HG03103 (cell line): ENCODE measurements around the gene PSMD8.
"Not testable (repeated sequence)": the region's sequence is repeated elsewhere in the genome, so short reads cannot be mapped to it uniquely, and the experiment has no call there.

Experiments
- ATAC-seq: cut with Tn5 transposase; IDR thresholded peaks from one replicate; pipeline ENCODE4 v1.9.1; 2021; ENCODE audit warnings: low read depth; ENCODE audit not compliant: unreplicated experiment

PSMD8 gene

DNA sequence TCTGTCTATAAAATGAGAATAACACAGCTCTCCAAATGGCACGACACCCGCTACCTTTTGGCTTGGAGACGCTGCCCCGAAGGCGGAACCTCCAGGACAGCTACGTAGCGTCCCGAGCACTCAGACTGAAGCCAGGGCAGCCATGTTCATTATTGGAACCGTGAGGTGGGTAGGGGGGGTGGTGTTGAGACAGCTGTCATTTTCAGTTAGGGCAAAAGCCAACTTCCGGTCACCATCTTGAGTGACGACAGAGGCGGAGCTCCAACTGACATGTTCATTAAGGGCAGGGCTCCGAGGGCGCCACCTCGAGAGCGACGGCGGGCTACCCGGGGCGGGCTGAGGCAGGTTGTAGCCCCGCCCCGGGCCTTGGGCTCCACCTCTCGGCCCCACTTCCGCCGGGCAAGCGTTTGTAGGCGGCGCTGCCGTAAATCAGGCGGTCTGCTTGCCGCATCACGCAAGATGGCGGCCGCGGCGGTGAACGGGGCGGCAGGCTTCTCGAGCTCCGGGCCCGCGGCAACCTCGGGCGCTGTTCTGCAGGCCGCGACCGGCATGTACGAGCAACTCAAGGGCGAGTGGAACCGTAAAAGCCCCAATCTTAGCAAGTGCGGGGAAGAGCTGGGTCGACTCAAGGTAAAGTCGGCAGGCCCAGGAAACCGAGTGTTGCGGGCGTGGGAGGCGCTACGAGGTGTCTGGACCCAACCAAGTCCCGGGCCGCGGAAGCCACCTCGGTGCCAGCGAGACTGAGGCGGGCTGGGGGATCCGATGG lies at the start of gene PSMD8:
TSS of gene PSMD8 (plus strand) at position 240 of the 766 bp plus-strand sequence. CDS start at position 271, 31 bp downstream.
- ATAC-seq: peak; percentile 91

DNA sequence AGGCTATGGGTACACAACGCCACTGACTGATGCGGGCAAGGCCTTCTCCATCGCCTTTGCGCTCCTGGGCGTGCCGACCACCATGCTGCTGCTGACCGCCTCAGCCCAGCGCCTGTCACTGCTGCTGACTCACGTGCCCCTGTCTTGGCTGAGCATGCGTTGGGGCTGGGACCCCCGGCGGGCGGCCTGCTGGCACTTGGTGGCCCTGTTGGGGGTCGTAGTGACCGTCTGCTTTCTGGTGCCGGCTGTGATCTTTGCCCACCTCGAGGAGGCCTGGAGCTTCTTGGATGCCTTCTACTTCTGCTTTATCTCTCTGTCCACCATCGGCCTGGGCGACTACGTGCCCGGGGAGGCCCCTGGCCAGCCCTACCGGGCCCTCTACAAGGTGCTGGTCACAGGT lies 47.8 kb upstream of the PSMD8 start:
- ATAC-seq: no peak

DNA sequence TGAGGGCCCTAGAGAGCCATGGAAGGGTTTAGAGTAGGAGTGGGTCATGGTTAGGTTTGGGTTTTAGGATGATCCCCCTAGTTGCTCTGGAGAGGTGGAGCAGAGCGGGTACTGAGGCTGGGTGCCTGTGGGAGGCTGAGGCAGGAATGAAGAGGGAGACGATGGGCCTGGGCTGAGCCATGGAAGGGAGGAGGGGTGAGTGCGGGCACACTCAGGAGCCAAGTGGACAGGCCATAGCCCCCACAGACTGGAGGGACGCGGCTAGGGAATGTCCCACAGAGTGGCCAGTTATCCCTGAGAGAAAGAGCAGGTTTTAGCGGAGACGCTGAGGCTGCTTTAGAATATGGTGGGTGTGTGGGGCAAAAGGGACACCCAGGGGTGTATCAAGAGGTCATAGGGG lies 44.7 kb upstream of the PSMD8 start:
- ATAC-seq: no peak

DNA sequence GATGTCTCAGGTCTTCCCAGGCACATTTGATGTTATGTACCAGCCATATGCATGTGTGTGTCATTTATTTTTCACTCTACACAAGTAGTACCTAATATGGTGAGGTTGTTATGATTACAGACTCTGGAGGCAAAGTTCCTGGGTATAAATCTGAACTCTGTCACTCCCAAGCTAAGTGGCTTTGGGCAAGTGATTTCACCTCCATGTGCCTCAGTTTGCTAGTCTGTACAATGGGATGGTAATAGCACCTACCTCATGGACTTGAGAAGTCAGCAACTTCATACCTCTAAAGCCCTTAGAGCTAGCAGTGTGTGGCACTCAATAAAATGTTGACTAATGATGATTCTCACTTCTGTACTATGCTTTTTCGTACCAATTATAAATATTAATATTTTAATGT lies 42.6 kb upstream of the PSMD8 start:
- ATAC-seq: no peak

DNA sequence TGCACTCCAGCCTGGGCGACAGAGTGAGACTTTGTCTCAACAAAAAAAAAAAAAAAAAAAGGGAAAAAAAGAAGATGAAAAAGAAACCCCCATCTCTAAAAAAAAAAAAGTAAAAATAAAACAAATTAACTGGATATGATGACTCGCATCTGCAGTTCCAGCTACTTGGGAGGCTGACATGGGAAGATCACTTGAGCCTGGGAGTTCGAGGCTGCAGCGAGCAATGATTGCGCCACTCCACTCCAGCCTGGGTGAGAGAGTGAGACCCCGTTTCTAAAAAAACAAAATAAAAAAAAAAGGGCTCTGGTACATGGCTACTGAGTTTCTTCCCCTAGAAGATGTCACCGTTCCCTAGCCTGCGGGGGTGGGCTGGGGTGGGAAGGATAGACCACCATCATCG lies 41.1 kb upstream of the PSMD8 start:
- no peak for ATAC-seq

DNA sequence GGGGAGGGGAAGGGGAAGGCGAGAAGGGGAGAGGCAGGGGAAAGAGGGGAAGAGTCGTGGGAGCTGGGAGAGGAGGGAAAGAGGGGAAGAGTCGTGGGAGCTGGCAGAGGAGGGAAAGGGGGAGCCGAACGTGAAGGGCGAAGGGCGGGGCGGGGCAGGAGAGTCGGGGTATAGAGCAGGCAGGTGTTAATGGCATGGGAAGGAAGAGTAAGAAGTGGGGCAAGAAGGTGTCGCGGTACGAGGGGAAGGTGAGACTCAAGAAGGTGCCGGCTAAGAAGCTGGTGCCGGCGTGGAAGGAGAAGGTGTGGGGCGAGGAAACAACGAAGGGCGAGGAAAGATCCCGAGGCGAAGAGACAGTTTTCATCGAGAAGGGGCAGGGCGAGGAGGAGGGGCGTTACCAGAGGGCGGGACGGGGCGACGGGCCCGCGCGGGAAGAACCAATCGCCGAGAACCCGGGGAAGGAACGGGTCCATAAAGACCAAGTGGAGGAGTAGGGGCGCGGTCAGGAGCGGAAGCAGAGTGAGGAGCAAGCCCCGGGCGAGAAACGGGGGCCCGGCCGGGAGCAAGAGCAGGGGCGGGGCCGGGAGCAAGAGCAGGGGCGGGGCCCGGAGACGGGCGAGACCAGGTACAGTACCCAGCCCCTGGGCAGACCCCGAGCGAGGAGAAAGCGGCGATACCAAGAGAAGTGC lies 38.3 kb upstream of the PSMD8 start:
- peak; percentile 48 for ATAC-seq

DNA sequence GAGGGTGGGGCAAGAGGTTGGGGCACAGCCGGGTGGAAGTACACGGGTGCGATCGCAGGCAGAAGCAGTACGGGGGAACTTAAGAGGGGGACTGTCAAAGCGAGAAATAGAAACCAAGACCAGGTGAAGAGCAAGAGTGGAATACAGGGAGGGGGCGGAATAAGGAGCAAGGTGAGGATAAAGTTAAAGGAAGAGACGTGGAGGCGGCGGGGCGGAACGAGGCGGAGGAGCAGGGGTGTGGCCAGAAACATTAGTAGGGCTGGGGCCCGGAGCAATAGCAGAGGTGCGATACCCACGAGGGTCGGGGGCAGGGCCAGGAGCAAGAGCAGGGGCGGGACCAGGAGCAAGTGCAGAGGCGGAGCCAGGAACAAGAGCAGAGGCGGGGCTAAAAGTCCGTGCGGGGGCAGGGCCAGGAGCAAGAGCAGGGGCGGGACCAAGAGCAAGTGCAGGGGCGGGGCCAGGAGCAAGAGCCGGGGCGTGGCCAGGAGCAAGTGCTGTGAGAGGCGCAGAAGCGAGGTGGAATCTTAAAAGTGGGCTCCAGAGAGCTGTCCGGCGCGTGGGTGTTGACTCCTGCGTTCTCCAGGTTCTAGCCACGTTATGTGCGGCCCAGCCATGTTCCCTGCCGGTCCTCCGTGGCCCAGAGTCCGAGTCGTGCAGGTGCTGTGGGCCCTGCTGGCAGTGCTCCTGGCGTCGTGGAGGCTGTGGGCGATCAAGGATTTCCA lies 37.6 kb upstream of the PSMD8 start:
- peak; percentile 46 for ATAC-seq

DNA sequence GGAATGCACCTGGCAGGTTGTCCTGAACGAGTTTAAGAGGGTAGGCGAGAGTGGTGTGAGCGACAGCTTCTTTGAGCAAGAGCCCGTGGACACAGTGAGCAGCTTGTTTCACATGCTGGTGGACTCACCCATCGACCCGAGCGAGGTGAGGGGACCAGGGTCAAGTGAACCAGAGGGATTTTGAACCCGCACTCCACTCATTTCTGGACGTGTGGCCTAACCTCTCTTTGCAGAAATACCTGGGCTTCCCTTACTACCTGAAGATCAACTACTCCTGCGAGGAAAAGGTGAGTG lies 37.1 kb upstream of the PSMD8 start:
- ATAC-seq: no peak

DNA sequence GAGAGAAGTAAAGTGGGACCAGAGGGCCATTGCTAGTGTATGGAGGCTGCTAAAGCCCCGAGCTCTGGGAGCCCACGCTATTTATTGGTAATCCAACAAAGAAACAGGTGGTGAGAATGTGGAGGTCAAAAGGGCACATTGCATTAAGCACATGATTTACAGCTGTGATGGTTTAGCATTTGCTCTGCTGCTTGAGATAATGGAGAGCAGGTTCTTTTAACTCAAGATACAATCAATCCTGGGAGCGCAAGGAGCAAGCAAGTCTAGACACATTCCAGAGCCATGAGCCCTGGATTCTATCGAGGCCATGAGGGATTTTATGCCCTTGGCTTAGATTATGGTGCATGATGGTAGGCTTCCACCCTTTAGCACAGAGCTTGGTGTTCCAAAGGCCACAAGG lies 35.4 kb upstream of the PSMD8 start:
- not testable (repeated sequence) for ATAC-seq

DNA sequence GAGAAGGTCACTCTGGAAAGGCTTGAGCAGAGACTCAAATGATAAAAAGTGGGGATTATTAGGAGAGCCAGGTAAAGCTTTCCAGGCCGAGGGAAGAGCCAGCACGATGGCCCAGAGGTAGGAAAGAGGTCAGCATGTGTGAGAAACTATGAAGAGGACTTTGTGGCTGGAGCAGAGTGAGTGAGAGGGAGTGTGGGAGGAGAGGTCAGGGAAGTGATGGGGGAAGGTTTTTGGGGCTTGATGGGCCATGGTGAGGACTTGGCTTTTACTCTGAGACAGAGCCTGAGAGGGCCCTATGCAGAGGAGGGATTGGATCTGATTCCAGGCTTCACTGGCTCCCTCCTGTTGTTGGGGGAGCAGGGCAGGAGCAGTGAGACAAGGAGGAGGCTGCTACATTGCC lies 33.4 kb upstream of the PSMD8 start:
- no peak for ATAC-seq

DNA sequence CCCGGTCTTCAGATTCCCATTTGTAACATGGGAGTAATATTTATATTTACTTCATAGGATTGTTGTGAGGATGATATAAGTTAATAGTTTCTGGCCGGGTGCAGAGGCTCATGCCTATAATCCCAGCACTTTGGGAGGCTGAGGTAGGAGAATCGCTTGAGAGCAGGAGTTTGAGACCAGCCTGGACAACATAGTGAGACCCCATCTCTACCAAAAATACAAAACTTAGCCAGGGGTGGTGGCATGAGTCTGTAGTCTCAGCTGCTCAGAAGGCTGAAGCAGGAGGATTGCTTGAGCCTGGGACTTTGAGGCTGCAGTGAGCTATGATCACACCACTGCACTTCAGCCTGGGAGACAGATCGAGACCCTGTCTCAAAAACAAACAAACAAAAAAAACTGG lies 27.5 kb upstream of the PSMD8 start:
- no peak for ATAC-seq

DNA sequence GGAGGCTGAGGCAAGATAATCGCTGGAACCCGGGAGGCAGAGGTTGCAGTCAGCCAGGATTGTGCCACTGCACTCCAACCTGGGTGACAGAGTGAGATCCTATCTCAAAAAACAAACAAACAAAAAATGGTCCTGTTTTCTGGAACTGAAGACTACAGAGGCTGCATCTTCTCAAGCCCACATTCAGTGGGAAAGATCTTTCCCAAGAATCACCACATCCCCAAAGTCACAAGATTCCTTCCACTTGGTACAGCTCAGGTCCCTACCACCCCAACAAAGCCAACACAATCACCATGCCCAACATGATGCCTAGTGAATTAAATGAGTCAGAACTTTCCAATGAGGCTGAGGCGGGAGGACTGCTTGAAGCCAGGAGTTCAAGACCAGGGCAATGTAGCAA lies 23.5 kb upstream of the PSMD8 start:
- no peak for ATAC-seq

DNA sequence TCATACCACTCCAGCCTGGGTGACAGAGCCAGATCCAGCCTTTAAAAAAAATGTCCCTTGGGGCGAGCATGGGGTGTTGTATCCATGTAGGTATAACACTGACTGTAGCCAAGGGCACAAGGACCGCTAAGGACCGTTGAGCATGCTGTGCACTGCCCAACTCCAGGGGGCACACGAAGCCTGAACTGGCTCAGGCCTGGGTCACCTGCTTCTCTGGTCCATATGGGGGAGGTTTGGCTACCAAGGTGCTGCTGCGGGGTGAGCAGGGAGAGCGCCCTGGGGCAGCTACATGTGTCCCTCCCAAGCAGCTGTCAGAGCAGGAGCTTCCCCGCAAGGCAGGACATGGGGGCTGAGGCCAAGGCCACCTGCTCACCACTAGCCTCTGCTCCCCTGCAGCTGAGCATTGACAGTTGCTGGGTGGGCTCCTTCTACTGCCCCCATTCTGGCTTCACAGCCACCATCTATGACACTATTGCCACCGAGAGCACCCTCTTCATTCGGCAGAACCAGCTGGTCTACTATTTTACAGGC lies 22.4 kb upstream of the PSMD8 start:
- ATAC-seq: no peak

DNA sequence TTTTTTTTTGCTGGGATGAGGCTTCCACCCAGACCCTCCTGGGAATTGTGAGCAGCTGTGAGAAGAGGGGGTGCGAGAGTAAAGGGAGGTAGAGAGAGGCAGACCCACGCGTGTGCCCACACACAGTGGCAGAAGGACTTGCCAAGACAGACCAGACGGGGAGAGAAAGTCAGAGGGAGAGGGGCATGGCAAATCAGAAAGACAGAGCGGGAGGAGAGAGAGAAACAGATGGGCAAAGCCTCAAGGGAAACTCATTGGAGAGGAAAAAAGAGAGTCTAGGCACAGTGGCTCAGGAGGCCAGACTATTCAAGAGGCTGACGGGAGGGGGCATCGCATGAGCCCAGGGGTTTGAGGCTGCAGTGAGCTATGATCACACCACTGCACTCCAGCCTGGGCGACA lies 21.8 kb upstream of the PSMD8 start:
- no peak for ATAC-seq

DNA sequence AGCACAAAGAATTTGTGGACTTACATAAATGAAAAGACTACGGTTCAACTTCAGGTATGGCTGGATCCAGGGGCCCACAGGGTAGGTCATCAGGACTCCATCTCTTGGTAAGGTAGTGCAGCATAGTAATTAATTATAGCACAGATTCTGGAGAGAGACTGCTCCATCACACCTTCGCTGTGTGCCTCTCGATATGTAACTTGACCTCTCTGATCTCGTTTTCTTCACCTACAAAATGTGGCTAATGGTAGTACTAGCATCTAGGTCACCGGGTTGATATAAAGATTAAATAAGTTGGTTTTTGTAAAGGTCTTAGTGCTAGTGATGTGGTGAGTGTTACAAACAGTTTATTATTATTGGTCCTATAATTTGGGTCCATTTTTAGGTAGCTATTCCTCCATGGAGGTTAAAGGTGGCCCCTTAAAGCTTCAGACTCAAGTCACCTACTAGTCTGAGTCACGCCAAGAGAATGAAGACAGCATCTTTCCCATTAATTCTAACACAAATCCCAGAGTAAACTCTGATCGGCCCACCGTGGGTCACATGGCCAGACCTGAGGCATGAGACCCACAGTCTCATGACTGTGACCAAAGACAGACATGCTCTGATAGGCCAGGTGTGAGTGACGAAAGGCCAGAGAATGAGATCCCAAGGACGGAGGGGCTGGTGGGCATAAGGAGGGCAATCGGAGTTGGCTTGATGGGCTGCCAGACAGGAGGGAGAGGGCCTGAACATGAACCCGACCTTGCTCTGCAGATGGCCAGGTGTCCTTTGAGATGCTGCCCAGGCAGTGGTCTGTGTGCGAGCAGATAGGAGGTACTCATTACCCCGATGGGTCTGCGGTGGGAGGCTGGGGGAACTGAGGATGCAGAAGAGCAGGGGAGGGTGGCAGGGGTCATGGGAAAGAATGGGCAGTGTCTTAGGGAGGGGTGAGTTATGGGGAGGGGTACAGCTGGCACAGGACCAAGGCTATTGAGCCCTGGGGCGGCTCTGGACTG lies 18.3 kb upstream of the PSMD8 start:
- no peak for ATAC-seq

DNA sequence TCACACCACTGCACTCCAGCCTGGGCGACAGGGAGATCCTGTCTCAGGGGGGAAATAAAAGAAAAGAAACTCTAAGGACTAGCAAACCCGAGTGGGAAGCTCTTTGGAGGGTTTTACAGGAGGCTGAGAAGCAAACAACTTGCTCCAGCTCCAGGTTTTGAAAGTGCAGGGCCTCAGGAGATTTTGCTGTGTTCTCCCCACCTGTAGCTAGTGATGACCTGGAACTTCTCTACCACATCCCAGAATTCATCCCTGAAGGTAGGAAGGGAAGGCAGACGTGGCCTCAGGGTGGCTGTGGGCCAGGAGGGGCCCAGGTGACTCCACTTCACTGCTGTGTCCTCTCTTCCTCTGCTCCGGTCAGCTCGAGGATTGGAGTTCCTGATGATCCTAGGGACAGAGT lies 16.3 kb upstream of the PSMD8 start:
- no peak for ATAC-seq

DNA sequence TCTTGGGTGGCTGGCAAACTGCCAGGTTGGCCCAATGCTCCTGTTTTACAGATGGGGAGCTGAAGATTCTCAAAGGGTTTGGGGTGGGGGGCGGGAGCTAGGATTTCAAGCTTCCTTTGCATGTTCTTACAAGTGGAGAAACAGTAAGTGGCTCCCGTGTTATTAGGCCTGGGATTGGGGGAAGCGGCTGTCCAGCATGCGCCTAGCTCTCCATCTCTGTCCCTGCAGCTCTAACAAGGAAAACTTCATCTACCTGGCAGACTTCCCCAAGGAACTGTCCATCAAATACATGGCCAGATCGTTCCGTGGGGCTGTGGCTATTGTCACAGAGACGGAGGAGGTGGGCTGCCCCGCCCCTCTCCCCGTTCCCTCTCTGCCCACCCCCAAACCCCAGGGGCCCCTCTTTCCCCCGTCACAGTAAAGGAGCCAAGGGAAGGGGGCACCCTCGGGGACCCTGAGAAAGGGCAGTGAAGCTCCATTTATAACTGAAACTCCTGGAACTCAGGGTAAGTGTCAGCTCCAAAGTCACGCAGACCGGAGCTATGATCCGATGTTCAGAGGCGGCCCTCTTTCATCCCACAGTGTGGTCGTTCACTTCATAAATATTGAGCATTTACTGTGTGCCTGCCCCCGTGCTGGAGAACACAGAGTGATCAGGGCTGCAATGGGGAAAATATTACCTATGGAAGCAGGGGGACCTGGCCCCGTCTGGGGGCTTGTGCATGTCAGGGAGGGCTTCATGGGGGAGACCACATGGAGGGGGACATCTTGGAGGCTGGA lies 14.9 kb upstream of the PSMD8 start:
- ATAC-seq: no peak

DNA sequence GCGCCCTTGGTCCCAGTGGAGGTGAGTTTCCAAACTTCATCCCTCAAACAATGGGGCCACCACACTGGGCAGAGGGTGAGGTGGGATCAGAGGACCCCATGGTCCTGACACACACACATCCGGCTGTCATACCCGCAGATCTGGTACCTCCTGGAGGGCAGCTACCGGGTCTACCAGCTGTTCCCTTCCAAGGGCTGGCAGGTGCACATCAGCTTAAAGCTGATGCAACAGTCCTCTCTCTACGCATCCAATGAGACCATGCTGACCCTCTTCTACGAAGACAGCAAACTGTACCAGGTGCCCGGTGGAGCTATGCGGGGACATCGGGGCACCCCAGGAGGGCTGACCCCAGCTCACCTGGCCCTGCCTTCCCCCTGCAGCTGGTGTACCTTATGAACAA lies 14.0 kb upstream of the PSMD8 start:
- ATAC-seq: no peak

DNA sequence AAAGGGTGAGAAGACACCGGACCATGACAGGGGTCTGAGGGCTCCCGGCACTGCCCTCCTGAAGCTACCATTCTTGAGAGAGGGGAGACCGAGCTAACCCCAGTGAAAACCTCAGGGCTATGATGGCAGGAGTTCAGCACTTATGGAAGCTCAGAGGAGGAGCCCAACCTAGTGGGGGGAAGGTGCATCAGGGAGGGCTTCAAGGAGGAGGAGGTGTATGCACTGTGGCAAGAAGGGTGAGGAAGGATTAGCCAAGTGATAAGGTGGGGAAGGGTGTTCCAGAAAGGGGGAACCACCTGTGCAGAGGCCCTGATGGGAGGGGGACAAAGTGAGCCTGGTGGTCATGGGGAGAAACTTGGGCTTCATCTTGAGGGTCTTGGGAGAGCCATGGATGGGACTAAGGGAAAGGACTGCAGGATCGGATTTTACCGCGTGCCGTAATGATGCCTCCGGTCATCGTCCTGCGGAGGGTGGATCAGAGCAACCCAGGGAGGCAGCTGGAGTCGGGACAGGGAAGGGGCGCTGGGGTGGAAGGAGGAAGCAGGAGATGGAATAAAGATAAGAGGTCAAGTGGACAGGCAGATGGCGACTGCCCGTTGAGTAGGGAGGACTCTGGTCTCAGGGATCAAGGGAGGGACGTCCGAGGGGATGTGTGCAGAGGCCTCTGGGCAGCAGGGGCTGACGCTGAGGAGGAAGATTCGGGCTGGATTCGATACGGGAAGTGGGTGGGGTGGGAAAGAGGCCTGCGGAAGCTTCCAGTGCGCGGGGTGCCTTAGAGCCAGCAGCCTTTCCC lies 13.3 kb upstream of the PSMD8 start:
- ATAC-seq: no peak
